HUES48 (cell line): ENCODE results near the gene MALRD1.

Experiments used
- H3K27ac ChIP-seq: one replicate; pipeline ENCODE4 v1.7.0; 2013; ENCODE audit warnings: low read depth, low read length, inconsistent platforms
- H3K27me3 ChIP-seq: 2 replicates; pipeline ENCODE4 v1.6.1; 2013; ENCODE audit warnings: mild to moderate bottlenecking, low read length; ENCODE audit not compliant: control insufficient read depth, insufficient read depth
- H3K36me3 ChIP-seq: 2 replicates; pipeline ENCODE4 v1.6.1; 2013; ENCODE audit warnings: low read length; ENCODE audit not compliant: control insufficient read depth, insufficient read depth
- H3K4me1 ChIP-seq: 2 replicates; pipeline ENCODE4 v1.6.1; 2013; ENCODE audit warnings: mild to moderate bottlenecking, low read length; ENCODE audit not compliant: control insufficient read depth, insufficient read depth
- H3K4me3 ChIP-seq: 2 replicates; pipeline ENCODE4 v1.5.1; 2013; ENCODE audit warnings: mild to moderate bottlenecking, low read depth, low read length
- H3K9ac ChIP-seq: 2 replicates; pipeline ENCODE4 v1.6.1; 2013; ENCODE audit warnings: mild to moderate bottlenecking, low read depth, low read length, moderate library complexity
- H3K9me3 ChIP-seq: 2 replicates; pipeline ENCODE4 v1.6.1; 2013; ENCODE audit warnings: low read length; ENCODE audit not compliant: control insufficient read depth, insufficient read depth

MALRD1 gene

DNA sequence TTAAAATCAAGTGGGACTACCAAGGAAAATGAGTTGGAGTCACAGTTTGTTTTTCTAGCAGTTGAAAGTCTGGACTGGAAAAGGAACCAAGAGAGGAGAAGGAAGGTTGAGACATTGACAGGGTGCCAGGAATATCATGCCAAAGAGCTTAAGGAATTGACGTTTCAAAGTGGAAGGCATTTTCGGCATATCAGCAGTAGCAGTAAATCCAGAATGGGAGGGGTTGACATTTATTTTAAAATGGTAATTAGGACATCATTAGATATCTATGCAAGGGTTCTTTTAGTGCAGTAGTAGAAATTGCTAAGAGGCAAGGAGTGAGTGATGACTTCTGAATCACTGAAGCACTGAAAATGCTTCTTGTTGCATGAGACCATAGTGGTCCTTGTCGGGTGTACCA lies 431.8 kb downstream of the MALRD1 start:
- no peak overlapping the region for H3K27ac ChIP-seq
- H3K27me3 ChIP-seq = no peaks in the 10 kb centered on the region
- no peaks in the 10 kb centered on the region for H3K9me3 ChIP-seq
- no peak overlapping the region for H3K9ac ChIP-seq
- no peak overlapping the region for H3K4me3 ChIP-seq
- H3K4me1 ChIP-seq = no peaks in the 10 kb centered on the region
- no peaks in the 10 kb centered on the region for H3K36me3 ChIP-seq

GRCh38 chr10:19483421-19483820 lies 434.8 kb downstream of the MALRD1 start:
- Histone ChIP-seq H3K27ac (no peak overlapping the region), H3K9me3 (no peaks in the 10 kb centered on the region), H3K4me3 (no peak overlapping the region), H3K36me3 (no peaks in the 10 kb centered on the region), H3K4me1 (peaks cover 2% of the 10 kb centered on the region; the same call in 1 of the 2 replicates), H3K9ac (no peak overlapping the region), H3K27me3 (no peaks in the 10 kb centered on the region)

DNA sequence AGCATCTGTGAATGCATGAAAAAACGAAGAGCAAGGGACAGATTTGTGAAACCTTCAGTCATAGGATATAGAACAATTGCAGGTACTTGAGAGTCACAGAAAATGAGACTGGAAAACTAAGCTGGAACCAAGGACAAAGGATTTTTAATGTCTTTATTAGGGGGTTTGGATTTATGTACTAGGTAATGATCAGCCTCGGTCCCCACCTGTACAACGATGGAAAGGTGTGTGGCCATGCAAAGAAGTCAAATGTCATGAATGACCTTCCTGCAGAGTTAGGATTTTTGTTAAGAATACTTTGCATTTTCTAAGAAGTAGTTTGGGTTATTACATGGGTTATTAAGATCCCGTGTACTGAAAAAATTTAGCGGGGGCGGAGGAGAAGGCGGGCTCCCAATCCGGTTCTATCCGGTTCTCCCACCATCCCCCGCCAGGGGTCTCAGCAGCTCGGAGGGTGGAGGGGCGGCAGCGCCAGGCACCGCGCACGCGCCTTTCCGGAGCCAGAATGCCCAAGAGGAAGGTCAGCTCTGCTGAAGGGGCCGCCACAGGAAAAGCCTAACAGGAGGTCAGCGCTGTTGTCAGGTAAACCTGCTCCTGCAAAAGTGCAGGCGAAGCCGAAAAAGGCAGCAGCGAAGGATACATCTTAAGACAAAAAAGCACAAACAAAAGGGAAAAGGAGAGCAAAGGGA lies 440.1 kb downstream of the MALRD1 start:
- peak overlapping the region; percentile 29; the same call in 1 of the 2 replicates for H3K9ac ChIP-seq
- peaks cover 14% of the 10 kb centered on the region for H3K4me1 ChIP-seq
- peak overlapping the region; percentile 25 for H3K4me3 ChIP-seq
- H3K27ac ChIP-seq = no peak overlapping the region
- H3K9me3 ChIP-seq = no peaks in the 10 kb centered on the region
- H3K36me3 ChIP-seq = no peaks in the 10 kb centered on the region
- H3K27me3 ChIP-seq = no peaks in the 10 kb centered on the region

- Histone ChIP-seq H3K4me1 (peaks cover 19% of the 10 kb centered on the region), H3K9me3 (no peaks in the 10 kb centered on the region), H3K27me3 (no peaks in the 10 kb centered on the region), H3K36me3 (no peaks in the 10 kb centered on the region), H3K9ac (no peak overlapping the region), H3K4me3 (no peak overlapping the region), H3K27ac (no peak overlapping the region)
Observed at GRCh38 chr10:19491166-19491565, 442.6 kb downstream of the MALRD1 start.

DNA sequence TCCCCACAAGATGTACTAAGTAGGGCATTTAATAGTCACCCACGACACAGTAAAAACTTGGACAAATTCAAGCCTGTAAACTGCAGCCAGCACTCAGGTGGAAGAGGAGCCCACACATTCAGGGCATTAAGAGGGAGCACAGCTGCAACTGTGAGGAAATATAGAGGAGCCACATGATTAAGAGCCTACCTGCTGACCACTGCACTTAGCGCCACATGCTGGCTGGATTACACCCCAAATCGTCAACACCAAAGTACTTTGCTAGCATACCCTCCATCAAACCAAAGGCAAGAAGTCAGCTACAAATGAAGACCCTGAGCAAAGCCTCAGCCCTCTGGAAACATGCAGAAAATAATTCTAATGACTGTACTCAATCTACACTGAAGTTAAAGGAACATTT lies 445.3 kb downstream of the MALRD1 start:
- Histone ChIP-seq H3K9me3 (no peaks in the 10 kb centered on the region), H3K27ac (no peak overlapping the region), H3K4me3 (no peak overlapping the region), H3K4me1 (peaks cover 14% of the 10 kb centered on the region), H3K9ac (no peak overlapping the region), H3K27me3 (no peaks in the 10 kb centered on the region), H3K36me3 (no peaks in the 10 kb centered on the region)

DNA sequence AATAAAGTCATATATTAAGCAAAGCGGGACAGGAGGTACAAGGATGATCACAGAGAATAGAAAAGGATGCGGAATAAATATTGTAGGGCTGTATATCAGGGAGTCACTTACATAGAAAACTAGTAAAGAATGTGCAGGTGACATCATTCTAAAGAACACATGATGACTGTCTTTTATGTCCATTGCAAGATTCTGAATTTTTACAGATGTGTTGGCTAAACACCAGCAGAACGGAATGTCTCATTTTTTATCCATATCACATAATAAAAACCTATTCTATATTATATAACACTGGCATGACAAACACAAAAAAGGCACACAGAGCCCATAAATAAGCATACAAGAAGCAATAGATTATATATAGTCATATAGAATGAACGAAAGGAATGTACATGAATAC lies 448.4 kb downstream of the MALRD1 start:
- Histone ChIP-seq H3K27me3 (no peaks in the 10 kb centered on the region), H3K9ac (no peak overlapping the region), H3K27ac (no peak overlapping the region), H3K4me1 (peaks cover 5% of the 10 kb centered on the region; the same call in 1 of the 2 replicates), H3K4me3 (no peak overlapping the region), H3K9me3 (no peaks in the 10 kb centered on the region), H3K36me3 (no peaks in the 10 kb centered on the region)

GRCh38 chr10:19498393-19499290 lies 450.0 kb downstream of the MALRD1 start:
- H3K27me3 ChIP-seq = no peaks in the 10 kb centered on the region
- no peak overlapping the region for H3K27ac ChIP-seq
- H3K9ac ChIP-seq = no peak overlapping the region
- H3K4me3 ChIP-seq = no peak overlapping the region
- H3K36me3 ChIP-seq = no peaks in the 10 kb centered on the region
- no peaks in the 10 kb centered on the region for H3K9me3 ChIP-seq
- H3K4me1 ChIP-seq = peaks cover 5% of the 10 kb centered on the region; the same call in 1 of the 2 replicates

DNA sequence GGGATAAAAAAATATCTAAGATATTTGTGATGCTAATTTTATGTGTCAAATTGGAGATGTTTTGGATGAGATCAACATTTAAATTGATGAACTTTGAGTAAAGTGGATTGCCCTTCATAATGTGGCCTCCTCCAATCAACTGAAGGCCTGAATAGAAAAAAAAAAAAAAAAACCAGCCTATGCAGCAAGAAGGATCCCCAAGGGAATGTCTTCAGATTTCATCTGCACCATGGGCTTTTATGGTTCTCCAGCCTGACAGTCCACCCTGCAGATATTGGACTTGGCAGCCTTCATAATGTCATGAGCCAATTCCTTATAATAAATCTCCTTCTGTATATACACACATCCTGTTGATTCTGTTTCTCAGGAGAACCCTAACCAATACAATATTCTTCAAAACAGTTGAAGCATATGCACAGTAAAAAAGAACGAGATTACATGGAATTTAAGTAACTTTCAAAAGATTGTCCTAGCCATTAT lies 450.7 kb downstream of the MALRD1 start:
- no peaks in the 10 kb centered on the region for H3K27me3 ChIP-seq
- no peak overlapping the region for H3K4me3 ChIP-seq
- no peak overlapping the region for H3K9ac ChIP-seq
- no peaks in the 10 kb centered on the region for H3K9me3 ChIP-seq
- H3K27ac ChIP-seq = no peak overlapping the region
- H3K36me3 ChIP-seq = no peaks in the 10 kb centered on the region
- peaks cover 5% of the 10 kb centered on the region; the same call in 1 of the 2 replicates for H3K4me1 ChIP-seq

GRCh38 chr10:19500959-19501358 lies 452.4 kb downstream of the MALRD1 start:
- Histone ChIP-seq H3K27me3 (no peaks in the 10 kb centered on the region), H3K4me1 (no peaks in the 10 kb centered on the region), H3K9me3 (no peaks in the 10 kb centered on the region), H3K36me3 (no peaks in the 10 kb centered on the region), H3K4me3 (no peak overlapping the region), H3K27ac (no peak overlapping the region), H3K9ac (no peak overlapping the region)

- Histone ChIP-seq H3K4me3 (no peak overlapping the region), H3K27ac (no peak overlapping the region), H3K9ac (no peak overlapping the region), H3K27me3 (no peaks in the 10 kb centered on the region), H3K4me1 (peaks cover 10% of the 10 kb centered on the region), H3K36me3 (no peaks in the 10 kb centered on the region), H3K9me3 (no peaks in the 10 kb centered on the region)
Observed at GRCh38 chr10:19505320-19506312, 457.0 kb downstream of the MALRD1 start.
